GM12878 (cell line): ENCODE data around the gene CLCN2.

Experiments
- BCL3 ChIP-seq: IDR thresholded peaks from 2 replicates; pipeline ENCODE4 v1.6.1; 2011; ENCODE audit warnings: borderline replicate concordance, low read depth, mild to moderate bottlenecking, moderate library complexity, low read length; ENCODE audit not compliant: insufficient read depth, poor library complexity, severe bottlenecking
- CEBPB ChIP-seq, 2 experiments: fragments of 150-350 bp in 1 of 2; IDR thresholded peaks; 2 replicates each; pipeline ENCODE4 v1.6.1; 2012 to 2014; ENCODE audit warnings: low read depth in 2 of 2, low read length in 2 of 2, borderline replicate concordance in 1 of 2, inconsistent platforms in 1 of 2
- CTCF ChIP-seq, 3 experiments: IDR thresholded peaks in 2 of 3; conservative IDR thresholded peaks in 1 of 3; 2 replicates each; pipeline ENCODE4 v1.5.1; 2011; ENCODE audit warnings: low read depth in 3 of 3, low read length in 3 of 3, mild to moderate bottlenecking in 3 of 3, control low read depth in 2 of 3, moderate library complexity in 2 of 3, inconsistent platforms in 1 of 3, mixed read lengths in 1 of 3; ENCODE audit not compliant: control insufficient read depth in 2 of 3, insufficient read depth in 1 of 3; ENCODE audit errors: extremely low read depth in 1 of 3
- EGR1 ChIP-seq, 2 experiments: IDR thresholded peaks; 1 replicate in 1 of 2; 2 replicates in 1 of 2; pipeline ENCODE4 v1.6.1; 2011 to 2012; ENCODE audit warnings: low read depth in 2 of 2, low read length in 2 of 2, borderline replicate concordance in 1 of 2, mild to moderate bottlenecking in 1 of 2, moderate library complexity in 1 of 2
- MLLT1 ChIP-seq: fragments of 450-650 bp; IDR thresholded peaks from 2 replicates; pipeline ENCODE4 v1.6.1; 2016; ENCODE audit warnings: mild to moderate bottlenecking
- MTA2 ChIP-seq: fragments of 450-650 bp; IDR thresholded peaks from 2 replicates; pipeline ENCODE4 v1.6.1; 2016; ENCODE audit warnings: low read depth, mild to moderate bottlenecking, moderate library complexity
- POLR2A ChIP-seq: IDR thresholded peaks from 2 replicates; pipeline ENCODE4 v1.6.1; 2011; ENCODE audit warnings: low read depth, mild to moderate bottlenecking, low read length
- POLR2AphosphoS5 ChIP-seq: IDR thresholded peaks from 2 replicates; pipeline ENCODE4 v1.6.1; 2011; ENCODE audit warnings: mild to moderate bottlenecking, low read length, inconsistent platforms
- ZSCAN29 ChIP-seq: fragments of 450-650 bp; IDR thresholded peaks from 2 replicates; pipeline ENCODE4 v1.6.1; 2017; ENCODE audit warnings: mild to moderate bottlenecking, moderate library complexity

- no peak for TF ChIP-seq POLR2AphosphoS5
- no peak for TF ChIP-seq POLR2A
- TF ChIP-seq CEBPB (IDR thresholded peaks at IDR 0.05; ENCODE audit: borderline replicate concordance in 1 of 2, low read depth in 2 of 2, low read length in 2 of 2) = no peak
- no peak for TF ChIP-seq CTCF (IDR thresholded peaks at IDR 0.05 in 2 of 3, conservative IDR thresholded peaks at IDR 0.05 in 1 of 3; ENCODE audit: control insufficient read depth in 2 of 3, extremely low read depth in 1 of 3, insufficient read depth in 1 of 3, low read depth in 3 of 3, low read length in 3 of 3)
- TF ChIP-seq BCL3 = no peak
- no peak for TF ChIP-seq EGR1 (IDR thresholded peaks at IDR 0.05; ENCODE audit: borderline replicate concordance in 1 of 2, low read depth in 2 of 2, low read length in 2 of 2)
- no peak for TF ChIP-seq MLLT1
- no peak for TF ChIP-seq MTA2
- TF ChIP-seq ZSCAN29 = no peak
These were observed 13.9 kb downstream of the CLCN2 start for GRCh38 chr3:184347321-184348056.
